K562 (cell line): ENCODE measurements around the gene TAF3. TPM values are rescaled to one million over a fixed set of nuclear protein-coding genes. Genes with fewer than 3 reads are reported as not detected.

ENCODE experiments used
- ATAC-seq: fragments of 200-7000 bp; cut with Tn5 transposase; 3 replicates; pipeline ENCODE4 v1.9.1; 2020; ENCODE audit warnings: moderate library complexity
- BruUV-seq: library from RNA; stranded (reverse); fragments of 400-500 nt; replicated peaks from 2 replicates; lab custom pipeline; 2021; lab: Mats Ljungman, UMichigan
- CTCF ChIA-PET: fragments of 300-600 bp; formaldehyde crosslinking; extraction: SDS; loops from one replicate; lab custom pipeline; 2021; ENCODE audit warnings: low intra/inter-chr PET ratio; lab: Yijun Ruan, JAX
- POLR2A ChIA-PET: fragments of 300-600, 350-650 bp; sonication (Branson Sonifier 250); formaldehyde crosslinking; extraction: SDS; loops from one replicate; lab custom pipeline; 2021; ENCODE audit warnings: antibody characterized with exemption, inconsistent platforms; lab: Yijun Ruan, JAX
- DNase-seq, 4 experiments: peaks; one replicate each; pipeline versions ENCODE4 v3.0.0 to v3.0.0-alpha.2; 2011 to 2018; ENCODE audit warnings: low spot score in 3 of 4, mixed read lengths in 3 of 4; ENCODE audit errors: extremely low read depth in 1 of 4
- FAIRE-seq: peaks from 2 replicates; lab custom pipeline; 2011; peaks lifted over from hg19 to GRCh38; lab: Jason Lieb, UNC
- H2AFZ ChIP-seq: 2 replicates; pipeline ENCODE4 v1.6.0; 2011; ENCODE audit warnings: low read depth, low read length, control low read depth, inconsistent platforms
- H3K27ac ChIP-seq: fragments of 200-600 bp; 3 replicates; pipeline ENCODE4 v1.8.0; 2011; ENCODE audit warnings: low read depth, mild to moderate bottlenecking, control low read depth, inconsistent platforms, low read length, moderate library complexity, mixed read lengths; ENCODE audit errors: extremely low read depth
- H3K27me3 ChIP-seq, 2 experiments: fragments of 300-600 bp in 1 of 2; 2 replicates in 1 of 2; 3 replicates in 1 of 2; pipeline versions ENCODE4 v1.6.0 to v1.8.0; 2011; ENCODE audit warnings: inconsistent platforms in 2 of 2, low read length in 2 of 2, mild to moderate bottlenecking in 1 of 2, mixed read lengths in 1 of 2, moderate library complexity in 1 of 2; ENCODE audit not compliant: control insufficient read depth in 2 of 2, insufficient read depth in 2 of 2
- H3K36me3 ChIP-seq: fragments of 300-600 bp; 3 replicates; pipeline ENCODE4 v1.8.0; 2011; ENCODE audit warnings: mild to moderate bottlenecking, low read length, inconsistent platforms; ENCODE audit not compliant: control insufficient read depth, insufficient read depth
- H3K4me1 ChIP-seq, 2 experiments: fragments of 200-600 bp in 1 of 2; replicated peaks in 1 of 2; 2 replicates in 1 of 2; 3 replicates in 1 of 2; pipeline versions ENCODE4 v1.5.1 to v1.8.0; 2011; ENCODE audit warnings: inconsistent platforms in 2 of 2, low read length in 2 of 2, mild to moderate bottlenecking in 1 of 2, mixed read lengths in 1 of 2, moderate library complexity in 1 of 2; ENCODE audit not compliant: control insufficient read depth in 2 of 2, insufficient read depth in 2 of 2
- H3K4me2 ChIP-seq: 2 replicates; pipeline ENCODE4 v1.6.1; 2011; ENCODE audit warnings: low read length, control low read depth, inconsistent platforms, mixed read lengths; ENCODE audit not compliant: insufficient read depth
- H3K4me3 ChIP-seq: fragments of 200-600 bp; sonication (generic), shearing (Covaris generic); 2 replicates; pipeline ENCODE4 v1.5.1; 2016; ENCODE audit warnings: control low read depth, inconsistent platforms
- H3K79me2 ChIP-seq: fragments of 200-600 bp; 3 replicates; pipeline ENCODE4 v1.8.0; 2011; ENCODE audit warnings: low read length, inconsistent platforms; ENCODE audit not compliant: control insufficient read depth, insufficient read depth
- H3K9ac ChIP-seq, 2 experiments: 2 replicates each; pipeline versions ENCODE4 v1.6.0 to v1.6.1; 2011; ENCODE audit warnings: low read depth in 2 of 2, low read length in 2 of 2, control low read depth in 1 of 2, inconsistent platforms in 1 of 2, mild to moderate bottlenecking in 1 of 2, mixed read lengths in 1 of 2; ENCODE audit not compliant: insufficient read depth in 1 of 2
- H3K9me1 ChIP-seq: one replicate; pipeline ENCODE4 v1.6.0; 2011; ENCODE audit warnings: inconsistent platforms, mild to moderate bottlenecking, low read length, moderate library complexity; ENCODE audit not compliant: control insufficient read depth, insufficient read depth
- H3K9me3 ChIP-seq: replicated peaks from 2 replicates; pipeline ENCODE4 v1.5.1; 2011; ENCODE audit warnings: low read depth, low read length, inconsistent platforms; ENCODE audit not compliant: control insufficient read depth, insufficient read depth
- H4K20me1 ChIP-seq: replicated peaks from 2 replicates; pipeline ENCODE4 v1.6.1; 2011; ENCODE audit warnings: low read length, inconsistent platforms, mixed read lengths; ENCODE audit not compliant: control insufficient read depth, insufficient read depth
- E2F1 ChIP-seq: sonication (generic); formaldehyde crosslinking; IDR thresholded peaks from 2 replicates; pipeline ENCODE4 v1.8.1; 2023; ENCODE audit warnings: mild to moderate bottlenecking, missing genetic modification reagents, moderate library complexity
- FIP1L1 ChIP-seq: fragments of 200-400 bp; formaldehyde crosslinking; IDR thresholded peaks from 2 replicates; pipeline ENCODE4 v1.6.1; 2018; ENCODE audit warnings: mild to moderate bottlenecking, low read depth, low read length; ENCODE audit not compliant: poor library complexity, severe bottlenecking
- FOXP4 ChIP-seq: sonication (generic); formaldehyde crosslinking; IDR thresholded peaks from 2 replicates; pipeline ENCODE4 v1.8.0; 2022; ENCODE audit warnings: mild to moderate bottlenecking, missing genetic modification reagents, borderline replicate concordance
- NR2C1 ChIP-seq, 2 experiments: fragments of 450-650 bp; IDR thresholded peaks; 2 replicates each; pipeline ENCODE4 v1.6.1; 2017; ENCODE audit warnings: mild to moderate bottlenecking in 2 of 2, antibody characterized with exemption in 1 of 2, inconsistent platforms in 1 of 2, missing compliant biosample characterization in 1 of 2, missing genetic modification characterization in 1 of 2
- RB1 ChIP-seq: fragments of 450-650 bp; IDR thresholded peaks from 2 replicates; pipeline ENCODE4 v1.6.1; 2017; ENCODE audit warnings: low read depth, mild to moderate bottlenecking
- RREB1 ChIP-seq: fragments of 250-450 bp; sonication (Bioruptor Pico); IDR thresholded peaks from 2 replicates; pipeline ENCODE4 v1.4.0; 2020
- SMC3 ChIP-seq: conservative IDR thresholded peaks from 2 replicates; pipeline ENCODE4 v1.6.1; 2011; ENCODE audit warnings: low read depth, low read length, improper control_type of control experiment; ENCODE audit not compliant: insufficient read depth
- ZFP36 ChIP-seq: fragments of 150-350 bp; IDR thresholded peaks from 2 replicates; pipeline ENCODE4 v1.6.1; 2018; ENCODE audit warnings: low read length, low read depth; ENCODE audit not compliant: partially characterized antibody
- ZHX1 ChIP-seq: fragments of 150-350 bp; conservative IDR thresholded peaks from 2 replicates; pipeline ENCODE4 v1.6.1; 2014; ENCODE audit warnings: low read length
- WGBS: fragments of 100-300 bp; shearing (Covaris generic); methylation state at CpG from one replicate; pipeline ENCODE4 v1.1.6; 2016; ENCODE audit warnings: low coverage, mixed read lengths; ENCODE audit not compliant: insufficient coverage; ENCODE audit errors: missing lambda C conversion rate; 5-methylcytosine and 5-hydroxymethylcytosine counted together
- in situ Hi-C: fragments of 300-500 bp; cut with MboI; formaldehyde crosslinking; loops from 4 replicates; pipeline ENCODE4 v1.15.0; 2018; ENCODE audit warnings: inconsistent platforms, mixed read lengths
- intact Hi-C: fragments of 100-400 bp; cut with micrococcal nuclease; formaldehyde crosslinking; loops from 2 replicates; pipeline ENCODE4 v1.14.2; 2022
- polyA plus RNA-seq, 8 experiments: library from polyadenylated mRNA; depleted of rRNA in 4 of 8; stranded (reverse) in 5 of 8; unstranded in 3 of 8; fragments of >200 nt; fragmentation: Nextera tagmentation in 2 of 8; fragmentation: Illumina TruSeq in 1 of 8; extraction: Ambion mirVana in 2 of 8; extraction: Trizol in 1 of 8; gene quantifications; 2 replicates each; pipeline versions ENCODE4 v1.2.1 to v1.2.3, GENCODE V29; 2011 to 2014; ENCODE audit warnings: inconsistent platforms in 1 of 8, missing spikeins in 1 of 8
- total RNA-seq, 7 experiments: library from RNA; depleted of rRNA in 6 of 7; stranded (reverse); fragments of >200 nt in 6 of 7; fragmentation: Illumina TruSeq in 2 of 7; extraction: Trizol in 2 of 7; gene quantifications; 2 replicates each; pipeline versions ENCODE4 v1.2.1 to v1.2.3, GENCODE V29; 2011 to 2021; ENCODE audit warnings: low replicate concordance in 1 of 7

TAF3 gene
- total and polyA plus RNA-seq, 9 of the 15 experiments (the other 6 are each of a cell fraction or from before 2014, with no cell fraction given) = 1.5 to 9.9 (median 4.1) TPM

GRCh38 chr10:8040651-8041050, 222.3 kb downstream of the TAF3 start:
- WGBS = 3% methylated on average over 6 of the region's 6 CpGs
- TF ChIP-seq FIP1L1 = no peak
- TF ChIP-seq FOXP4 = no peak
- no peak for TF ChIP-seq RREB1
- no peak for TF ChIP-seq SMC3
- no peak for TF ChIP-seq NR2C1 (IDR thresholded peaks at IDR 0.05)
- TF ChIP-seq NR2C1 (tag; IDR thresholded peaks at IDR 0.05) = no peak
- no peak for TF ChIP-seq RB1
- no peak for TF ChIP-seq E2F1 (CRISPR knock-in tag)
- TF ChIP-seq ZFP36 = no peak
- no peak for TF ChIP-seq ZHX1

More at GRCh38 chr10:8040651-8041050, 222.3 kb downstream of the TAF3 start:
- ChIA-PET CTCF (no interaction called here), POLR2A (no interaction called here)
- DNase-seq = no peak
- peaks cover 59 to 69% of the 10 kb centered on the region in 2 experiments for H3K27me3 ChIP-seq
- no peak overlapping the region for H3K9ac ChIP-seq
- in situ Hi-C loops = no loop called here
- no peaks in the 10 kb centered on the region for H3K9me3 ChIP-seq
- no TSS peak for BruUV-seq
- FAIRE-seq = no peak
- no peaks in the 10 kb centered on the region for H3K79me2 ChIP-seq
- no peaks in the 10 kb centered on the region for H3K36me3 ChIP-seq
- no peak overlapping the region for H3K27ac ChIP-seq
- 0 out of 2 replicates have a peak, but pooled peaks cover 5% of the 10 kb centered on the region for H4K20me1 ChIP-seq
- H3K4me2 ChIP-seq = no peak overlapping the region
- no peaks in the 10 kb centered on the region for H3K9me1 ChIP-seq
- no peak overlapping the region for H3K4me3 ChIP-seq
- H2AFZ ChIP-seq = no peak overlapping the region
- peaks cover 0 to 17% of the 10 kb centered on the region in 2 experiments; a peak in 2 of 5 replicates for H3K4me1 ChIP-seq
- no peak for ATAC-seq
- intact Hi-C loops = no loop called here
